NCI-H82 treated with DMSO at 0.1 percent for 48 hours (cell line): ENCODE data around the gene ZNF530.

ENCODE experiments used
- DNase-seq: peaks from one replicate; lab custom pipeline; 2025; ENCODE audit not compliant: unreplicated experiment; lab: John Stamatoyannopoulos, UW

The ZNF530 gene

GRCh38 chr19:57613941-57614743, 14.5 kb downstream of the ZNF530 start, which contains the start of gene ZNF134:
Gene ZNF134, plus strand, starts transcription at chr19:57614242. Its CDS starts 5,227 bp downstream, at chr19:57619469.
- DNase-seq, result peak; percentile 72

- DNase-seq, result no peak
These were observed 15.7 kb downstream of the ZNF530 start for GRCh38 chr19:57615346-57615745.

GRCh38 chr19:57620673-57621348, 21.1 kb downstream of the ZNF530 start:
- DNase-seq, result no peak

- DNase-seq, result no peak
These were observed 23.4 kb downstream of the ZNF530 start for GRCh38 chr19:57623091-57623490.

- DNase-seq, result peak; percentile 91
These were observed 33.5 kb downstream of the ZNF530 start, which contains the start of gene ZNF211 for GRCh38 chr19:57632987-57633831. Gene ZNF211, plus strand, starts transcription at chr19:57633168. Its CDS starts 179 bp downstream, at chr19:57633347.

GRCh38 chr19:57633832-57634131, 34.1 kb downstream of the ZNF530 start:
- no peak for DNase-seq

GRCh38 chr19:57637379-57637778, 37.7 kb downstream of the ZNF530 start:
- DNase-seq, result no peak

- no peak for DNase-seq
These were observed 42.1 kb downstream of the ZNF530 start for GRCh38 chr19:57641715-57642234.

- no peak for DNase-seq
These were observed 42.8 kb downstream of the ZNF530 start for GRCh38 chr19:57642396-57643046.

- DNase-seq, result no peak
These were observed 44.0 kb downstream of the ZNF530 start for GRCh38 chr19:57643734-57644133.

- peak; percentile 31 for DNase-seq
These were observed 48.8 kb downstream of the ZNF530 start for GRCh38 chr19:57648331-57649003.

GRCh38 chr19:57651654-57651996, 51.9 kb downstream of the ZNF530 start:
- DNase-seq, result no peak

- DNase-seq, result no peak
These were observed 54.0 kb downstream of the ZNF530 start for GRCh38 chr19:57653689-57654088.

GRCh38 chr19:57655443-57655842, 55.8 kb downstream of the ZNF530 start:
- DNase-seq, result no peak

GRCh38 chr19:57656346-57656745, 56.7 kb downstream of the ZNF530 start:
- DNase-seq, result no peak
